ENCODE measurements around the gene TMEM132A. TPM values are rescaled to one million over a fixed set of nuclear protein-coding genes. Genes with fewer than 3 reads are reported as not detected.

The TMEM132A gene
- total RNA-seq, 1 experiment from 2014 or later, result 114 TPM

- no peaks in the 10 kb centered on the region for H3K9me3 Mint-ChIP-seq
- H3K27ac Mint-ChIP-seq, result peak overlapping the region; percentile 96
- H3K4me1 Mint-ChIP-seq, result peaks cover 49% of the 10 kb centered on the region
- peaks cover 1% of the 10 kb centered on the region; the same call in 1 of the 2 replicates for H3K36me3 Mint-ChIP-seq
- H3K27me3 Mint-ChIP-seq (ENCODE audit: low read depth), result peaks cover 20% of the 10 kb centered on the region
- peak overlapping the region; percentile 94 for H3K4me3 Mint-ChIP-seq
- TF ChIP-seq ETV6 (CRISPR knock-in tag; IDR thresholded peaks at IDR 0.05) (0 out of 2 replicates have a peak, but pooled peaks have one; percentile 34), ZNF281 (CRISPR knock-in tag; IDR thresholded peaks at IDR 0.05) (no peak), ZNF671 (CRISPR knock-in tag; IDR thresholded peaks at IDR 0.05) (no peak)
- ChIA-PET CTCF (interaction anchor here (0.6 to 5.6 kb wide), 20 partner anchors 8 to 272 kb away, joined by 3 to 51 read pairs (median 5); partner anchors contain the start of genes PRPF19, SLC15A3 and TMEM132A), POLR2A (interaction anchor here (1.7 kb wide), 1 partner anchor 9 kb away, joined by 11 read pairs; the partner anchor contains the start of gene TMEM132A)
- peak; percentile 65 for DNase-seq (ENCODE audit: low spot score)
- ATAC-seq, result peak; percentile 68
Measured at GRCh38 chr11:60915248-60915914, 8.9 kb upstream of the TMEM132A start.

- TF ChIP-seq RELA (CRISPR knock-in tag; IDR thresholded peaks at IDR 0.05; ENCODE audit: borderline replicate concordance), result no peak
- no peak for TF ChIP-seq CREM (CRISPR knock-in tag; IDR thresholded peaks at IDR 0.05)
- no peak for TF ChIP-seq ESRRA (CRISPR knock-in tag; IDR thresholded peaks at IDR 0.05; ENCODE audit: borderline replicate concordance)
- TF ChIP-seq CBFB (CRISPR knock-in tag; IDR thresholded peaks at IDR 0.05; ENCODE audit: low read depth), result no peak
- TF ChIP-seq JAZF1 (CRISPR knock-in tag; IDR thresholded peaks at IDR 0.05), result no peak
- TF ChIP-seq, protein P1, sequence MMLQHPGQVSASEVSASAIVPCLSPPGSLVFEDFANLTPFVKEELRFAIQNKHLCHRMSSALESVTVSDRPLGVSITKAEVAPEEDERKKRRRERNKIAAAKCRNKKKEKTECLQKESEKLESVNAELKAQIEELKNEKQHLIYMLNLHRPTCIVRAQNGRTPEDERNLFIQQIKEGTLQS (CRISPR knock-in tag; conservative IDR thresholded peaks at IDR 0.05), result no peak
- TF ChIP-seq ERG (CRISPR knock-in tag; IDR thresholded peaks at IDR 0.05), result no peak
- TF ChIP-seq ZNF138 (CRISPR knock-in tag; conservative IDR thresholded peaks at IDR 0.05), result no peak
- TF ChIP-seq, protein P2, sequence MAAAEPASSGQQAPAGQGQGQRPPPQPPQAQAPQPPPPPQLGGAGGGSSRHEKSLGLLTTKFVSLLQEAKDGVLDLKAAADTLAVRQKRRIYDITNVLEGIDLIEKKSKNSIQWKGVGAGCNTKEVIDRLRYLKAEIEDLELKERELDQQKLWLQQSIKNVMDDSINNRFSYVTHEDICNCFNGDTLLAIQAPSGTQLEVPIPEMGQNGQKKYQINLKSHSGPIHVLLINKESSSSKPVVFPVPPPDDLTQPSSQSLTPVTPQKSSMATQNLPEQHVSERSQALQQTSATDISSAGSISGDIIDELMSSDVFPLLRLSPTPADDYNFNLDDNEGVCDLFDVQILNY (CRISPR knock-in tag; IDR thresholded peaks at IDR 0.05), result no peak
- TF ChIP-seq, protein P3, sequence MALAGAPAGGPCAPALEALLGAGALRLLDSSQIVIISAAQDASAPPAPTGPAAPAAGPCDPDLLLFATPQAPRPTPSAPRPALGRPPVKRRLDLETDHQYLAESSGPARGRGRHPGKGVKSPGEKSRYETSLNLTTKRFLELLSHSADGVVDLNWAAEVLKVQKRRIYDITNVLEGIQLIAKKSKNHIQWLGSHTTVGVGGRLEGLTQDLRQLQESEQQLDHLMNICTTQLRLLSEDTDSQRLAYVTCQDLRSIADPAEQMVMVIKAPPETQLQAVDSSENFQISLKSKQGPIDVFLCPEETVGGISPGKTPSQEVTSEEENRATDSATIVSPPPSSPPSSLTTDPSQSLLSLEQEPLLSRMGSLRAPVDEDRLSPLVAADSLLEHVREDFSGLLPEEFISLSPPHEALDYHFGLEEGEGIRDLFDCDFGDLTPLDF (CRISPR knock-in tag; IDR thresholded peaks at IDR 0.05), result no peak
- no peak for TF ChIP-seq NFYB (CRISPR knock-in tag; conservative IDR thresholded peaks at IDR 0.05; ENCODE audit: low read depth)
- TF ChIP-seq, protein P4, sequence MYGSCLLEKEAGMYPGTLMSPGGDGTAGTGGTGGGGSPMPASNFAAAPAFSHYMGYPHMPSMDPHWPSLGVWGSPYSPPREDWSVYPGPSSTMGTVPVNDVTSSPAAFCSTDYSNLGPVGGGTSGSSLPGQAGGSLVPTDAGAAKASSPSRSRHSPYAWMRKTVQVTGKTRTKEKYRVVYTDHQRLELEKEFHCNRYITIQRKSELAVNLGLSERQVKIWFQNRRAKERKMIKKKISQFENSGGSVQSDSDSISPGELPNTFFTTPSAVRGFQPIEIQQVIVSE (CRISPR knock-in tag; IDR thresholded peaks at IDR 0.05; ENCODE audit: borderline replicate concordance), result no peak
- no peak for TF ChIP-seq NFE2L1 (CRISPR knock-in tag; IDR thresholded peaks at IDR 0.05)
- TF ChIP-seq PRDM15 (CRISPR knock-in tag; IDR thresholded peaks at IDR 0.05), result no peak
- no peak for TF ChIP-seq EMX1 (CRISPR knock-in tag; IDR thresholded peaks at IDR 0.05)
- no peak for TF ChIP-seq HMGA2 (CRISPR knock-in tag; IDR thresholded peaks at IDR 0.05)
- no peak for TF ChIP-seq ZSCAN18 (CRISPR knock-in tag; IDR thresholded peaks at IDR 0.05)
- no peak for TF ChIP-seq FOXK1 (CRISPR knock-in tag; IDR thresholded peaks at IDR 0.05)
- Mint-ChIP-seq H3K4me1 (peaks cover 49% of the 10 kb centered on the region), H3K9me3 (no peaks in the 10 kb centered on the region), H3K27me3 (ENCODE audit: low read depth) (peaks cover 7% of the 10 kb centered on the region), H3K27ac (no peak overlapping the region), H3K36me3 (peaks cover 7% of the 10 kb centered on the region), H3K4me3 (peak overlapping the region; percentile 4; the same call in 1 of the 2 replicates)
- ChIA-PET POLR2A (interaction anchor here (0.5 kb wide), 1 partner anchor 38 kb away, joined by 5 read pairs; no protein-coding TSS in a partner anchor), CTCF (interaction anchor here (1.7 to 4.2 kb wide), 2 partner anchors 29 to 141 kb away, joined by 5 to 13 read pairs; no protein-coding TSS in a partner anchor)
- DNase-seq (ENCODE audit: low spot score) (no peak), ATAC-seq (no peak)
Measured at GRCh38 chr11:60916669-60917206, 7.5 kb upstream of the TMEM132A start.
